ENCODE data around the gene NT5M.

The NT5M gene

GRCh38 chr17:17395885-17396284 lies 92.7 kb downstream of the NT5M start:
- no peak for DNase-seq
